Epithelial cell of prostate (primary cell): ENCODE data around the gene DMD.

Experiments
- DNase-seq: peaks from one replicate; pipeline ENCODE4 v3.0.0-alpha.2; 2011; ENCODE audit warnings: low read depth, low spot score
- H3K27ac ChIP-seq: fragments of 450-650 bp; 2 replicates; pipeline ENCODE4 v1.5.1; 2017; ENCODE audit warnings: mild to moderate bottlenecking

Gene DMD

GRCh38 chrX:31819455-31819854 is 1391.9 kb downstream of the DMD start:
- no peak for DNase-seq
- H3K27ac ChIP-seq = no peak overlapping the region

GRCh38 chrX:31811106-31811505 is 1400.2 kb downstream of the DMD start:
- H3K27ac ChIP-seq = no peak overlapping the region
- no peak for DNase-seq

- H3K27ac ChIP-seq = no peak overlapping the region
- DNase-seq = no peak
Measured at GRCh38 chrX:31808357-31808756, 1403.0 kb downstream of the DMD start.

- H3K27ac ChIP-seq = no peak overlapping the region
- DNase-seq = no peak
Measured at GRCh38 chrX:31807165-31807564, 1404.2 kb downstream of the DMD start.

- no peak for DNase-seq
- H3K27ac ChIP-seq = no peak overlapping the region
Measured at GRCh38 chrX:31805781-31806180, 1405.6 kb downstream of the DMD start.

GRCh38 chrX:31800219-31800618 is 1411.1 kb downstream of the DMD start:
- no peak overlapping the region for H3K27ac ChIP-seq
- DNase-seq = no peak

- H3K27ac ChIP-seq = no peak overlapping the region
- DNase-seq = no peak
Measured at GRCh38 chrX:31796624-31797023, 1414.7 kb downstream of the DMD start.

GRCh38 chrX:31747411-31747810 is 1463.9 kb downstream of the DMD start:
- H3K27ac ChIP-seq = no peak overlapping the region
- DNase-seq = no peak

GRCh38 chrX:31743004-31743403 is 1468.3 kb downstream of the DMD start:
- DNase-seq = no peak
- H3K27ac ChIP-seq = no peak overlapping the region

- no peak for DNase-seq
- no peak overlapping the region for H3K27ac ChIP-seq
Measured at GRCh38 chrX:31717474-31717873, 1493.9 kb downstream of the DMD start.

GRCh38 chrX:31715675-31716074 is 1495.7 kb downstream of the DMD start:
- DNase-seq = no peak
- H3K27ac ChIP-seq = no peak overlapping the region

GRCh38 chrX:31714797-31715196 is 1496.6 kb downstream of the DMD start:
- no peak for DNase-seq
- no peak overlapping the region for H3K27ac ChIP-seq

GRCh38 chrX:31713120-31713519 is 1498.2 kb downstream of the DMD start:
- no peak overlapping the region for H3K27ac ChIP-seq
- DNase-seq = no peak

GRCh38 chrX:31711166-31711565 is 1500.2 kb downstream of the DMD start:
- no peak for DNase-seq
- H3K27ac ChIP-seq = no peak overlapping the region

GRCh38 chrX:31708116-31708515 is 1503.2 kb downstream of the DMD start:
- DNase-seq = no peak
- H3K27ac ChIP-seq = no peak overlapping the region

- H3K27ac ChIP-seq = no peak overlapping the region
- DNase-seq = no peak
Measured at GRCh38 chrX:31706466-31706865, 1504.9 kb downstream of the DMD start.

- no peak overlapping the region for H3K27ac ChIP-seq
- no peak for DNase-seq
Measured at GRCh38 chrX:31705816-31706215, 1505.5 kb downstream of the DMD start.

GRCh38 chrX:31704938-31705337 is 1506.4 kb downstream of the DMD start:
- H3K27ac ChIP-seq = no peak overlapping the region
- DNase-seq = no peak

- DNase-seq = no peak
- no peak overlapping the region for H3K27ac ChIP-seq
Measured at GRCh38 chrX:31702222-31702621, 1509.1 kb downstream of the DMD start.

- no peak for DNase-seq
- H3K27ac ChIP-seq = no peak overlapping the region
Measured at GRCh38 chrX:31697294-31697916, 1513.9 kb downstream of the DMD start.

- no peak overlapping the region for H3K27ac ChIP-seq
- DNase-seq = no peak
Measured at GRCh38 chrX:31679861-31680260, 1531.5 kb downstream of the DMD start.

GRCh38 chrX:31670245-31670644 is 1541.1 kb downstream of the DMD start:
- H3K27ac ChIP-seq = no peak overlapping the region
- no peak for DNase-seq

- DNase-seq = no peak
- H3K27ac ChIP-seq = no peak overlapping the region
Measured at GRCh38 chrX:31665454-31665853, 1545.9 kb downstream of the DMD start.
